LNCaP clone FGC (cell line): ENCODE data around the gene ALPP.

ENCODE experiments used
- DNase-seq: peaks from one replicate; pipeline ENCODE4 v3.0.0-alpha.2; 2011; ENCODE audit warnings: low read depth
- H3K4me3 ChIP-seq: 2 replicates; pipeline ENCODE4 v1.5.1; 2011; ENCODE audit warnings: mild to moderate bottlenecking, low read depth, low read length, control low read depth
- TF ChIP-seq, protein P1 (sequence below): IDR thresholded peaks from 2 replicates; pipeline ENCODE4 v1.5.1; 2012; ENCODE audit warnings: mild to moderate bottlenecking; ENCODE audit not compliant: control insufficient read depth, insufficient read depth; ENCODE audit errors: extremely low read depth

Gene ALPP

DNA sequence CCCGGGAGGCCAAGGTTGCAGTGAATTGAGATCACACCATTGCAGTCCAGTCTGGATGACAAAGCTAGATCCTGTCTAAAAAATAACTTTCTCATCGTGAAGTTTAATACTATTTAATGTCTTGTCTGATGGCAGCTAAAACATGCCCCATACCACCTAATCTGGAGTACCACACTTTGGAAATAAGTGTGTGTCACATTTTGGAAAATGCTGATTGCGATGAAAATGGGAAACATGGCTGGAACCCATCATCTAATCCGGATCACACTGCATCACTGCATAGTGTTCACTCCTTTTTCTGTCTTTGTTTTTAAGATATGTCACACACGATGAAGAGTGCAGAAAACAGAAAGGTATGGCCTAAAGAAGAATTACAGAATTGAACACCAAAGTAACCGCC lies 31.2 kb upstream of the ALPP start:
- DNase-seq: no peak
- TF ChIP-seq, protein P1, sequence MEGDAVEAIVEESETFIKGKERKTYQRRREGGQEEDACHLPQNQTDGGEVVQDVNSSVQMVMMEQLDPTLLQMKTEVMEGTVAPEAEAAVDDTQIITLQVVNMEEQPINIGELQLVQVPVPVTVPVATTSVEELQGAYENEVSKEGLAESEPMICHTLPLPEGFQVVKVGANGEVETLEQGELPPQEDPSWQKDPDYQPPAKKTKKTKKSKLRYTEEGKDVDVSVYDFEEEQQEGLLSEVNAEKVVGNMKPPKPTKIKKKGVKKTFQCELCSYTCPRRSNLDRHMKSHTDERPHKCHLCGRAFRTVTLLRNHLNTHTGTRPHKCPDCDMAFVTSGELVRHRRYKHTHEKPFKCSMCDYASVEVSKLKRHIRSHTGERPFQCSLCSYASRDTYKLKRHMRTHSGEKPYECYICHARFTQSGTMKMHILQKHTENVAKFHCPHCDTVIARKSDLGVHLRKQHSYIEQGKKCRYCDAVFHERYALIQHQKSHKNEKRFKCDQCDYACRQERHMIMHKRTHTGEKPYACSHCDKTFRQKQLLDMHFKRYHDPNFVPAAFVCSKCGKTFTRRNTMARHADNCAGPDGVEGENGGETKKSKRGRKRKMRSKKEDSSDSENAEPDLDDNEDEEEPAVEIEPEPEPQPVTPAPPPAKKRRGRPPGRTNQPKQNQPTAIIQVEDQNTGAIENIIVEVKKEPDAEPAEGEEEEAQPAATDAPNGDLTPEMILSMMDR: no peak

DNA sequence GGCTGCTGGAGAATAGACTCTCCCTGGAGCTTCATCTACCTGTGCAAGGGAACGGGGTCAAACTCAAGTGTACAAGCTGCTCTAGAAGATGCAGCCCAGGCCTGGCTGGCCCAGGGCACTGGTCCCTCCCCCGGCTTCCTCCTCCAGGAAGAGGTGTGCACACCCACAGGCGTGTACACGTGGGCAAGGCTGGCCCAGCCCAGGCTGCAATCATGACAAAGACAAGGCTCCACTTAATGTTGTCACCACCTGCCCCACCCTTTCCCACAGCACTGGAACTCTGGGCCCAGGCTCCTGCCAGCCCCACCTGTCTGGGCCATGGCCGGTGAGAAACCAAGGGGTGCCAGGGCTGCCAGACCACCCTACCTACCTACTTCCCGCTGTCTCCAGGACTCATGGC lies 29.6 kb upstream of the ALPP start:
- TF ChIP-seq, protein P1: no peak
- no peak overlapping the region for H3K4me3 ChIP-seq
- no peak for DNase-seq

More for the DNA sequence above, 31.2 kb upstream of the ALPP start:
- H3K4me3 ChIP-seq: no peak overlapping the region

- DNase-seq: no peak
- TF ChIP-seq, protein P1: no peak
- H3K4me3 ChIP-seq: no peak overlapping the region
Measured at GRCh38 chr2:232349546-232349945, 29.0 kb upstream of the ALPP start.

DNA sequence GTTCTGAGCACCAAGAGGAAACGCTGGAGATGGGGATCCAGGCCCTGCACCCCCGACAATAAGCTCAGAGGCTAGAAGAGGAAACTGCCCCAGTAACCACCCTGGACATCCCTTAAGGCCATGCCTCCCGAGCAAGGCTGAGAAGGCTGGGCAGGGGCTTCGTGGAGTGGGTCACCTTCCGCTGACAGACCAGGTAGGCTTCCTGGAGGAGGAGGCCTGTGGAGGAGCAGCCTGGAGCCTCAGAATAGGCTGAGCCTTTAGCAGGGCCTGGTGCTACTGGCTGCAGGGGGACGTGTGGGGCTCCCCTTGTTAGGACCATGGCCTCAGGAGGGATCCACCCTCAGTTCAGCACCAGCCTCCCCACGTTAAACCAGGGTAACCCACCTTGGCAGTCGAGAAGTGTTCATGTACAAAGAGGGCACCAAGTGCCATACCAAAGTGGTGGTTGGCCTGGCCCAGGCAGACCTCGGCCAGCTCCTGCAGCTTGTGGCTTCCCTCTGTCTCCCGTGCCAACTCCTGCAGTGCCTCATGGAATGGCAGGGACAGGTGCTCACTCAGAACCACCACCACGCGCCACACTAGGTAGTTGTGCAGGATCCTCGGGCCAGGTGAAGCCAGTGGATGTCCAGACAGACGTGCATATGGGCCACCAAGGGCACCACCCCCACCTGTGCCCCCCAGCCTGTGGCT lies 28.5 kb upstream of the ALPP start:
- TF ChIP-seq, protein P1: no peak
- DNase-seq: no peak
- H3K4me3 ChIP-seq: no peak overlapping the region

GRCh38 chr2:232350804-232351685 lies 27.5 kb upstream of the ALPP start:
- peak; percentile 15 for DNase-seq
- TF ChIP-seq, protein P1: no peak
- no peak overlapping the region for H3K4me3 ChIP-seq

DNA sequence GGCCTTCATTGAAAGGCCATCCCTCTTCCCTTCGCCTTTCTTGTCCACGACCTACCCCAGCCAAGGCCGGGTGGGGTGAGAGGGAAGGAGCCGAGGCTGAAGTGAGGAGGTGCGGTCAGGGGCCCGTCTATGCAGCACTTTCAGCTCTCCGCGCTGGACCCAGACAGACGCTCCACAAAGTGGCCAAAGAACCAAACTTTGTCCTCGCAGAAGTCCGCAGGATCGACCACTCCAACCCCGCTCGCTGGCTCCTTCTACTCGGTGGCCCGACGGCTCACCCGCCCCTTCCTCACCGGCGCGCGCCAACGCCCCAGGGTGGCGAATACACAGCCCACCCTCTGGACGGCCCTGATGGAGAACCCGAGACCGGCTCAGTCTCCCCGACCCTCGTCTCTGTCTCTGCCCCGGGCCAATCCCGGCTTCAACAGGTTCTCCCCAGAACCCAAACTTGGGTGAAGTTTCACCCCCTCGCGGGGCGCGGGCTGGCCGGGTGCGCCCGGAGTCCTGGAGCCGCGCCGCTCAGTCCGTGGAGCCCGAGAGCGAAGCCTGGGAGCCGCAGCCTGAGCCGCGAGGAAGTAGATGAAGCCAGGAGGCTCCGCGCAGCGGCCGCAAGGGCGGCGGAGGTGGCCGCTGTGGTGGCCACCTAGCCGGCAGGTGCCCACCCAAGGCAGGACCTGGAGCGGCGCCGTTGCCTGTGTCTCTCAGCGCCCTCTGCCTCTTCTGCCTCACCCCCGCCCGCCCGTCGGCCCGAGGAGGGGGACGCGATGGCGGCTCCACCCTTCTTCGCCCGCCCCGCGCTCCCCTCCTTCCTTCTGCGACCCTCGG lies 26.7 kb upstream of the ALPP start:
- TF ChIP-seq, protein P1: no peak
- DNase-seq: no peak
- H3K4me3 ChIP-seq: no peak overlapping the region
